Ishikawa (cell line): ENCODE results near the gene AKAP8L.

Experiments used
- CEBPB ChIP-seq: IDR thresholded peaks from 2 replicates; pipeline ENCODE4 v1.6.1; 2012
- CREB1 ChIP-seq: IDR thresholded peaks from 2 replicates; pipeline ENCODE4 v1.6.1; 2012; ENCODE audit warnings: low read depth
- EGR1 ChIP-seq: IDR thresholded peaks from 2 replicates; pipeline ENCODE4 v1.6.1; 2012
- EP300 ChIP-seq: IDR thresholded peaks from 2 replicates; pipeline ENCODE4 v1.6.1; 2012; ENCODE audit warnings: borderline replicate concordance
- FOXM1 ChIP-seq: IDR thresholded peaks from 2 replicates; pipeline ENCODE4 v1.6.1; 2012; ENCODE audit warnings: low read depth, borderline replicate concordance
- NFIC ChIP-seq: IDR thresholded peaks from 2 replicates; pipeline ENCODE4 v1.6.1; 2012
- RAD21 ChIP-seq: IDR thresholded peaks from 2 replicates; pipeline ENCODE4 v1.6.1; 2012; ENCODE audit warnings: low read depth
- TAF1 ChIP-seq: IDR thresholded peaks from 2 replicates; pipeline ENCODE4 v1.6.1; 2012; ENCODE audit warnings: low read depth, mild to moderate bottlenecking
- TCF12 ChIP-seq: IDR thresholded peaks from 2 replicates; pipeline ENCODE4 v1.6.1; 2012; ENCODE audit warnings: low read depth
- TF ChIP-seq, protein P1 (sequence below): IDR thresholded peaks from 2 replicates; pipeline ENCODE4 v1.6.1; 2012

DNA sequence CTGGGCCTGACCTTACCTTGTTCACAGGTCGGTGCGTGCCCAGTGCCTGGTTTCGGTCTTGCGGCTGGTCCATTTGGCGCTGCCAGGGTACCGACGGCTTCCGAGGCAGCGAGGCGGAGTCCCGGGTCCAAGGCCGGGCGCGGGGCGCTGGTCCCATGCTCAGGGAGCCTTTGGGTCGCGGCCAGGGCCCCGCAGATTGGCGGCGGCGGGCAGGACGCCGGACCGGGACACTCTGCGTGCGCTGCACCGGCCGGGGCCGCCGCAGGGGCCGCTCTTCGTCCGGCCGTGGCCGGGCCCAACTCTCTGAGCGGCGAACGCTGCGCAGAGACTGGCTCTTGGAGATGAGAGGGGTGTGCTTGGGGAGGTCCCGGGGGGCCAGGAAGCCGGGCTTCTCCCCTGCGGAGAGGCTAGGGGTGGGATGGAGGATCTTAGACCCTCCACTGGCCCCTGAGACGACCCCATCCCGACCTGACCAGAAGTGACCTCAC, 34.3 kb upstream of the AKAP8L start:
- TF ChIP-seq CREB1 (no peak), NFIC (no peak), CEBPB (no peak), EGR1 (no peak), FOXM1 (no peak), TAF1 (no peak), RAD21 (no peak), EP300 (no peak), TCF12 (no peak)
- TF ChIP-seq, protein P1, sequence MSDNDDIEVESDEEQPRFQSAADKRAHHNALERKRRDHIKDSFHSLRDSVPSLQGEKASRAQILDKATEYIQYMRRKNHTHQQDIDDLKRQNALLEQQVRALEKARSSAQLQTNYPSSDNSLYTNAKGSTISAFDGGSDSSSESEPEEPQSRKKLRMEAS = no peak
